Measurements from ENCODE around the gene PDE8B.

DNA sequence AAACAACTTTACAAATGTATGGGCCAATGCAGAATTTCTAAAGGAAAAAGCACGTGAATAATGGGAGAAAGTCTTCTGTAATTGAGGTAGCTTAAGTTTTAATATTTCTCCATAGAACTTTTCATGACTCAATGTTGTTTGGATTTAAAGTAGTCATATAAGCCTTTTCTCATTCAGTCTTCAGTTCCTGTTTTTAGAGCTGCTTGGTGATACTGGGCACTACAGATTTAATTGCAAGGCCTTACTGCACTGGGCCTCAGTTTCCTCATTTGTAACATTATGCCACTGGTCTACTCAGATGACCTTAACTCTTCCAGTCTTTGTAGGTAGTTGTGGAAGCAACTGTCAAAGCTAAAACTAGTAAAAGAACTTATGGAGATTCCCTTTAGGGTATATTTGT, 221.2 kb downstream of the PDE8B start:
- TF ChIP-seq POLR2A (IDR thresholded peaks at IDR 0.05): no peak
- TF ChIP-seq, protein P1, sequence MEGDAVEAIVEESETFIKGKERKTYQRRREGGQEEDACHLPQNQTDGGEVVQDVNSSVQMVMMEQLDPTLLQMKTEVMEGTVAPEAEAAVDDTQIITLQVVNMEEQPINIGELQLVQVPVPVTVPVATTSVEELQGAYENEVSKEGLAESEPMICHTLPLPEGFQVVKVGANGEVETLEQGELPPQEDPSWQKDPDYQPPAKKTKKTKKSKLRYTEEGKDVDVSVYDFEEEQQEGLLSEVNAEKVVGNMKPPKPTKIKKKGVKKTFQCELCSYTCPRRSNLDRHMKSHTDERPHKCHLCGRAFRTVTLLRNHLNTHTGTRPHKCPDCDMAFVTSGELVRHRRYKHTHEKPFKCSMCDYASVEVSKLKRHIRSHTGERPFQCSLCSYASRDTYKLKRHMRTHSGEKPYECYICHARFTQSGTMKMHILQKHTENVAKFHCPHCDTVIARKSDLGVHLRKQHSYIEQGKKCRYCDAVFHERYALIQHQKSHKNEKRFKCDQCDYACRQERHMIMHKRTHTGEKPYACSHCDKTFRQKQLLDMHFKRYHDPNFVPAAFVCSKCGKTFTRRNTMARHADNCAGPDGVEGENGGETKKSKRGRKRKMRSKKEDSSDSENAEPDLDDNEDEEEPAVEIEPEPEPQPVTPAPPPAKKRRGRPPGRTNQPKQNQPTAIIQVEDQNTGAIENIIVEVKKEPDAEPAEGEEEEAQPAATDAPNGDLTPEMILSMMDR (IDR thresholded peaks at IDR 0.05): no peak
